NCI-H1694 treated with DMSO at 0.1 percent for 48 hours (cell line): ENCODE data around the gene BBS5.
A peak's percentile ranks its signal among the peaks of the same experiment; 100 is the strongest.
"Not testable (repeated sequence)": the region's sequence is repeated elsewhere in the genome, so short reads cannot be mapped to it uniquely, and the experiment has no call there.

Source experiments
- DNase-seq: peaks from one replicate; lab custom pipeline; 2025; lab: John Stamatoyannopoulos, UW

Gene BBS5

GRCh38 chr2:169486487-169486886 lies 7.2 kb downstream of the BBS5 start:
- DNase-seq, result no peak

GRCh38 chr2:169490834-169491233 lies 11.5 kb downstream of the BBS5 start:
- DNase-seq, result no peak

- no peak for DNase-seq
Observed at GRCh38 chr2:169491378-169491777, 12.1 kb downstream of the BBS5 start.

GRCh38 chr2:169493360-169493759 lies 14.1 kb downstream of the BBS5 start:
- DNase-seq, result no peak

- no peak for DNase-seq
Observed at GRCh38 chr2:169495310-169495928, 16.1 kb downstream of the BBS5 start.

- DNase-seq, result no peak
Observed at GRCh38 chr2:169504651-169505050, 25.4 kb downstream of the BBS5 start.

GRCh38 chr2:169507698-169508097 lies 28.4 kb downstream of the BBS5 start:
- peak; percentile 50 for DNase-seq

- no peak for DNase-seq
Observed at GRCh38 chr2:169509298-169509885, 30.1 kb downstream of the BBS5 start, which contains the start of gene KLHL41. Gene KLHL41 (plus strand): TSS chr2:169509702. CDS start chr2:169509779, 77 bp downstream.

- no peak for DNase-seq
Observed at GRCh38 chr2:169509955-169510354, 30.7 kb downstream of the BBS5 start.

- no peak for DNase-seq
Observed at GRCh38 chr2:169510496-169510895, 31.2 kb downstream of the BBS5 start.

GRCh38 chr2:169511818-169512217 lies 32.5 kb downstream of the BBS5 start:
- no peak for DNase-seq

- DNase-seq, result no peak
Observed at GRCh38 chr2:169512525-169512924, 33.2 kb downstream of the BBS5 start.

GRCh38 chr2:169513094-169513493 lies 33.8 kb downstream of the BBS5 start:
- DNase-seq, result no peak

GRCh38 chr2:169513926-169514325 lies 34.6 kb downstream of the BBS5 start:
- DNase-seq, result no peak

GRCh38 chr2:169514758-169515157 lies 35.5 kb downstream of the BBS5 start:
- DNase-seq, result peak; percentile 1

GRCh38 chr2:169516488-169516995 lies 37.2 kb downstream of the BBS5 start:
- DNase-seq, result not testable (repeated sequence)

GRCh38 chr2:169520896-169521295 lies 41.6 kb downstream of the BBS5 start:
- no peak for DNase-seq

- no peak for DNase-seq
Observed at GRCh38 chr2:169523681-169524080, 44.4 kb downstream of the BBS5 start.

- DNase-seq, result no peak
Observed at GRCh38 chr2:169525434-169525833, 46.1 kb downstream of the BBS5 start.

- no peak for DNase-seq
Observed at GRCh38 chr2:169526451-169526850, 47.2 kb downstream of the BBS5 start.

- peak; percentile 36 for DNase-seq
Observed at GRCh38 chr2:169528271-169528701, 49.0 kb downstream of the BBS5 start.

GRCh38 chr2:169539460-169539859 lies 60.2 kb downstream of the BBS5 start:
- DNase-seq, result not testable (repeated sequence)

GRCh38 chr2:169540146-169540545 lies 60.9 kb downstream of the BBS5 start:
- DNase-seq, result no peak

GRCh38 chr2:169542433-169542832 lies 63.1 kb downstream of the BBS5 start:
- DNase-seq, result no peak
